HG03354 (cell line): ENCODE results near the gene MND1.

Experiments
- ATAC-seq: cut with Tn5 transposase; IDR thresholded peaks from one replicate; pipeline ENCODE4 v1.9.1; 2021; ENCODE audit warnings: mild to moderate bottlenecking; ENCODE audit not compliant: unreplicated experiment, poor library complexity, severe bottlenecking

MND1 gene

DNA sequence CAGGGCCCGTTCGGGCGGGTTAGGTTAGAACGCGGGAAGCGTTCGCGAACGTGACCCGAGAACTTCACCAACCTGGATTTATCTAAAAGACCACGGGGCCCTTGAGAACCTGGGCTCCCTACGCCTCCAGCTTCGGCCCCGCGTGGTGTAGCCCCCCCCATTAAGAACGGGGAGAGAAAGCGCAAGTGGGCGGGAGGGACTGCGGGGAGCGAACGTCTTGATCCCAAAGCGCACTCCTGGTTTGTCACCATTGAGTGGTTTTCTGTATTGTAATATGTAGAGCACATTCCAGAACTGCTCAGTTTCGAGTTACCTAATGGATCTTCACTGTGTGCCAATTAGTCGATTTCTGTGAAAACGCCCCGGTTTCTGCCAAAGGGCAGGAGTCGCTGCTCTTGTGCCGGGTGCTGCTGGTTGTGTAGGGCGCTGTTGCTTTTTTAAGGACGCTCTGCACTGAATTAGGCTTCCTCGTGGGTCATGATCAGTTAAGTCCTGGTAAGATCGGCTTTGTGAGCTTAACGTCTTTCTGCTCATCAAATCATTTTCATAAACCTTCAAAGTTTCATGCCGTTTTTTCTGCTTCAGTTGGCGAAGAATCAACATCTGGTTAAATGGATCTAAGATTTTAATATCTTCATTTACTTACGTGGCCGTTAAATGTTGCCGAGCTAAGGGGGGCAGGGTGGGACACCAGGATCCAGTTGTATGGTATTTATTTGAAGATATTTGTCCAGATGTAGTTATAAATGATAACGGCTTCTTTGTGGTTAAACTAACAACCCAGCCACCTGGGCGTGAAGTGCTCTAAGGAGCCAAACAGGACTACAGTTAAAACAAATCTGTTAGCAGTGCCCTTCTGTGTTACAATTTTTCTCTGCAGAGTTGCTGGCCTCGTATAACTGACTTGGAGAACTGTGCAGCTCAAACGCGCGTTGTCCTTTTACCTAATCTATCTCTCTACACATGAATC is 809 bp downstream of the MND1 start:
- ATAC-seq: peak; percentile 34

DNA sequence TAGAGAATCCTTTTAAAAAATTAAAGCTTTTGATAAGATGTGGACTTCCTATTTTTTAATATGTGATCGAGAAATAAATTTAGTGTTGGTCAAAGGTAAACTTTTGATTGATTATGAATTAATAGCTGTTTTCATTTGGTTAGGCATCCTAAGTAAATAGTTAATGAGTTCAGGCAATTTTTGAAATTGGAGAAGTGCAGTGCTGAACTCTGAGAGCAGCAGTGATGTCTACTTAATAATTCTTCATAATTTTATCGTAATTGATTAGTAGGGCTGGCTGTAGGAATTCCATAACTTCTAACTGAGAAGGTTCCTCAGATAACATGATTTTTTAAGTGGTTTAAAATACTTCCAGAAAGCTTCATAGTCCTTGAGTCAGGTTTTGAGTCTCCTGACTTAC is 1.5 kb downstream of the MND1 start:
- ATAC-seq: no peak

DNA sequence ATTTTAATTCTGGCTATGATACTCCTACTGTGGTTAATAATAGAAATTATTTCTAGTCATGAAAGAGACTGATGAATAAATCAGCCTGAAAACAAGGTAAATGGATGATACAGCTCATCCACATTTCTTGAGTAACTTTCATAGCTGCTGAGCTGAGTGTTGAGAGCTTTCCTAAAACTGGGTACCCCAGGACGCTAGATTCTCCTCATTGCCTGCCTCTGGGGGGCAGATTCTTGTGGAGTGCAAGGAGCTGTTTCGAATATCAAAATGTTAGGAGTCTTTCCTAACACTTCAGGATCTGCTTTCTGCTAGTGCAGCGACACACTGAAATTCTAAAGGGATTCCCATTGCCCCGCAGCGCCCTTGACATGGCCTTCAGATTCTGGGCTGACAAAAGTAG is 2.1 kb downstream of the MND1 start:
- ATAC-seq: no peak

DNA sequence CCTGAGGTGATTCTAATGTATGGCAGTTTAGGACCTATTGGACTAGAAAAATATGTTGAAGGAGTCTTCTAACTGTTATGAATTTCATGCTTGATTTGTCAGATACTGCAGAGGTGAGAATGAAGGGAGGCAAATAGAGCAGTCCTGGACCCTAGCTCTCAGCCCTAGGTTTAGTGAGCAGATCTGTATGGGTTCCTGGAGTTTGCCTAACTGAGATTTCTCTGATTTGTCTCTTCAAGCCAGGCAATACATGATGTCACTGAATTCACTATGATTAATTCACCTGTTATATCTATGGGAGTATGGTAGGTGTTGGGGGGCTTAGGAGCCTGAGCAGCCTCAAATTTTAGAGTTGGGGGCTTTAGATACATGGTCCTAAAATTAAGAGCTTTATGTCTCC is 2.6 kb downstream of the MND1 start:
- ATAC-seq: no peak

DNA sequence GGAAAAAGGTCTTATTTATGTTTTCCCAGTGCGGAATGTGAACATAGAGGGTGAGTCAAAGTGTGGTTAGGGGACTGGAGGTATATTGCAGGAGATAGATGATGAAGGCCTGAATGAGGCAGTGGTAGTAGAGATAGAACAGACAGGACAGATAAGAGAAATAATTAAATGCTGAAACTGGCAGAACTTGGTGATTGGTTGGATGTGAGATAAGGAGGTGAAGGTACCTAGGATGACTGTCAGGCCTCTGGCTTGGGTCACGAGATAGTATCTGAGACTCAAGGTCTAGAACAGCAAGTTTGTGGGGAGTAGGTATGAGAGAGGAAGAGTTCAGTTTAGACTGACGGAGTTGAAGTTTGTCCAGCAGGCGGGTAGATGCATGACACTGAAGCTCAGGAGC is 3.5 kb downstream of the MND1 start:
- no peak for ATAC-seq

DNA sequence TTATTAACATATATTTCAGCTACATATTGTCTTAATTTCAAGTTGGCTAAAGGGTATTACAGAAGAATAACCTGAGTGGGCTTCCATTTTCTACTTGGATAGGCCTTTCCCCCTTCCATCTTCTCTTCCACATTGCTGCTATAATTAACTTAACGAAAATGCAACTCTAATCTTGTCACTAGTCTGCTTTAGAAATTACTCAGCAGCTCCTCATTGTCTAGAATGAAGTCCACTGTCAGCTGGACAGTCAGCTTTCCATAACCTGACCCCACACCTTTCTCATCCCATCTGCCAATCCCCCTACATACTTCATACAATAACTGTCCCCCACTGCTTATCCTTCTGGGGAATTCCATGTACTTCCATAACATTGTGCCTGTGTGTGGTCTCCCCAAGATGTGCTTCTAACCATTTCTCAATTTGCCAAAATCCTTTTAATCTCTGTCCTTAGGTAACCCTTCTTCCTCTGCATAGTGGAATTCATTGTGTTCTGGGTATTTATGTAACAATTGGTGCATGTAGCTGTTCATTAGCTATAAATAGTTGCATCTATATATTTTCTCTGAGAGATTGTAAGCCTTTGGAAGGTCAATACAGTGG is 4.8 kb downstream of the MND1 start:
- ATAC-seq: no peak

DNA sequence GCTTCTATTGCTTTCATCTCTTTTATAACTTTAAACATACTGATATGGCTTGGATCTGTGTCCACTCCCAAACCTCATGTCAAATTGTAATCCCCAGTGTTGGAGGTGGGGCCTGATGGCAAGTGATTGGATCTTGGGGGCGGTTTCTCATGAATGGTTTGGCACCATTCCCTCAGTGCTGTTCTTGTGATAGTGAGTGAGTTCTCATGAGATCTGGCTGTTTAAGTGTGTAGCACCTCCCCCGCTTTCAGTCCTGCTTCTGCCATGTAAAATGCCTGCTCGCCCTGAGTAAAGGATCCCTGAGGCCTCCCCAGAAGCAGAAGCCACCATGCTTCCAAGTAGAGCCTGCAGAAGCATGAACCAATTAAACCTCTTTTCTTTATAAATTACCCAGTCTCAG is 17.7 kb downstream of the MND1 start:
- ATAC-seq: no peak

DNA sequence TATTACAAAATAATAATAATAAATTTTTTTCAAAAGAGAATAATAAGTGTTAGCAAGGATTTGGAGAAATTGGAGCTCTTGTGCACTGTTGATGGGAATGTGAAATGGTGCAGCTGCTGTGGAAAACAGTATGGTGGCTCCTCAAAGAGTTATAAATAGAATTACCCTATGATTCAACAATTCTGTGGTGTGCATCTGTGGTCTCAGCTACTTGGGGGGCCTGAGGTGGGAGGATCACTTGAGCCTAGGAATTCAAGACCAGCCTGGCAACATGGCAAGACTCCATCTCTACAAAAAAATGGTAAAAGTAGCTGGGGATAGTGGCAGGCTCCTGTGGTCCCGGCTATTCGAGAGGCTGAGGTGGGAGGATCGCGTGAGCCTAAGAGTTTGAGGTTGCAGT is 19.6 kb downstream of the MND1 start:
- no peak for ATAC-seq

DNA sequence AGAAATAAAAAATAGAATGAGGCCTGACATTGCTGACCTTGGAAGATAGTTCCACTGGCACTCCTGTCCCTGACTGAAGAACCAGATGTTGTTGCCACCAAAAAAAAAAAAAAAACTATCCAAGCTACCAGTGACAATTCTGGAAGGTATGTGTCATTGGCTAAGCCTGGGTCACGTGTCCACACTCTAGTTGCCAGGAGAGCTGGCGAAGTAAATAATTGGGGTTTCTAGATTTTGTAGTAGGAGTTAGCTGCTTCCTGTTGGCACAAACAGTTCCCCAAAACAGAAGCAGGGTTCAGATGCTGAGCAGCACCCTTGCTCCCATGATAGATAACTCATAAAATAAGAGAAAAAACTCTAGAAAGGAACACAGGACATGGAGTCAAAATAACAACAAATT is 20.5 kb downstream of the MND1 start:
- ATAC-seq: no peak

DNA sequence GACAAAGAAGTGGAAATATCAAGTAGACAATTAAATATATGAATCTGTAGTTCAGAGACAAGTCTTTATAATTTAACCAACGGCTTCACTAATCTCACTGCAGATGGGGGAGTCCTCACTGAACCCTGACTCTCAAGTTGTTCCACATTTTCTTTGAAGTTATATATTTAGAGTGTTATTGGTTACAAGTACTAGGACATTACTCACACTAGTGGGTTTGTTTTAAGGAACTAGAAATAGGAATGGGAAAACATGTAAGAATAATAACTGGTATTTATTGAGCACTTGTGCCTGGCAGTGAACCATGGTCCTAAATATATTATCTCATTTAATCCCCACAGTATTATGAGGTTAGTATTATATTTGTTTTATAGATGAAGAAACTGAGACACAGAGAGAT is 22.0 kb downstream of the MND1 start:
- no peak for ATAC-seq

DNA sequence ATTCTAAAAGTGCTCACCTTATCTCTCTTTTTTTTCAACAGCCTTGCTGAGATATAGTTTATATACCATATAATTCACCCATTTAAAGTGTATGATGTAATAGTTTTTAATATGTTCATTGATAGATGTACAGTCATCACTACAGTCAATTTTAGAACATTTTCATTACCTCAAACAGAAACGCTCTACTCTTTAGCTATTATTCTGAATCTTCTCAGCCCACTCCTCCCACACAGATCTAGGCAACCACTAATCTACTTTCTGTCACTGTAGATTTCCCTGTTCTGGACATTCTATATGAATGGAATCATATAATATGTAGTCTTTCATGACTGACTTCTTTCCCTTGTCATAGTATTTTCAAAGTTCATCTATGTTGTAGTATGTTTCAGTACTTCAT is 22.6 kb downstream of the MND1 start:
- ATAC-seq: no peak

DNA sequence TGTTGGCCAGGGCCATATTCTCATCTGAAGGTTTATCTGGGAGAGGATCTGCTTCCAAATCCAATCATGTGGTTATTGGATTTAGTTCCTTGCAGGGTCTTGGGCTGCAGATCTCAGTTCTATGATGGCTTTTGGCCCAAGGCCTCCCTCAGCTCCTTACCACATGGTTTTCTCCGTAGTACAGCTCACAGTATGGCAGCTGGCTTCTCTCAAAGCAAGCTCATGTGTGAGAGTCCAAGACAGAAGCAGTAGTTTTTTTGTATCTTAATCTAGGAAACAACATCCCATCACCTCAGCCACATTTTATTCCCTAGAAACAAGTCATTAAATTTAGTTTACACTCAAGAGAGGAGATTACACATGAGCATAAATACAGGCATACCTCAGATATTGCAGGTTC is 24.5 kb downstream of the MND1 start:
- no peak for ATAC-seq

DNA sequence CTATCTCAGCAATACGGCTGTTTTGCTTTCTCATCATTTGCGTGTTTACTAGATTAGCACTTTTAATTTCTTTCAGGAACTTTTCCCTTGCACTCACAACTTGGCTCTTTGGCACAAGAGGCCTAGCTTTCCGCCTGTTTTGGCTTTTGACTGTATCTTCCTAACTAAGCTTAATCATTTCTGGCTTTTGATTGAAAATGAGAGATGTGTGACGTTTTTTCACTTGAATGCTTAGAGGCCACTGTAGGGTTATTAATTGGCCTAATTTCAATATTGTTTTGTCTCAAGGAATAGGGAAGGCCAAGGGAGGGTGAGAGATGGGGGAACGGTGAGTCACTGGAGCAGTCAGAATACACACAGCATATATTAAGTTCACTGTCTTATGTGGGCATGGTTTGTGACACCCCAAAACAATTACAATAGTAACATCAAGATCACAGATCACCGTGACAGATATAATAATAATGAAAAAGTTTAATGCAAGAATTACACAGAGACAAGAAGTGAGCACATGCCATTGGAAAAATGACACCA is 27.3 kb downstream of the MND1 start:
- ATAC-seq: no peak

DNA sequence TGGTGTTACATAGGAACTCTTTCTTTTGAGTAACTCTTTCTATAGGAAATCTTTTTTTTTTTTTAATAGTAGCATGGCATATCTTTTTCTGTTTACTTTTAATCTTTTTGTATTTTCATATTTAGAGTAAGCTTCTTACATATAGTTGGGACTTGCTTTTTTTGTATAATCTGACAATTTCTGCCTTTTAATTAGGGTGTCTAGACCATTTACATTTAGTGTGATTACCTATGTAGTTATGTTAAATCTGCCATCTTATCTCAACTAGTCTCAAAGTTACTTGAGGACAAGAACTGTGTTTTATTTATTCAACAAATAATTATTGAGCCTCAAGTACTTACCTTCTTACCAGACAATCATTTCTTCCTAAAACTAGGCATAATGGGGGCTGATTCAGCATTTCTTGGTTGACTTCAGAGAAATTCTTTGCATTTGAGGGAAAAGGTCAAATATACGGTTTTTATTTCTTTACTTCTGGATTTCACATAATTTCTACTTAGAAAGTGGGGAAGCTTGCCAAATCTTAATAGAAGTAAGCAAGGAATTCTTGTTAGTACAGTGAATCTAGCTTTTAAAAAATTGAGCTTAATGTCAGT is 28.6 kb downstream of the MND1 start:
- no peak for ATAC-seq

DNA sequence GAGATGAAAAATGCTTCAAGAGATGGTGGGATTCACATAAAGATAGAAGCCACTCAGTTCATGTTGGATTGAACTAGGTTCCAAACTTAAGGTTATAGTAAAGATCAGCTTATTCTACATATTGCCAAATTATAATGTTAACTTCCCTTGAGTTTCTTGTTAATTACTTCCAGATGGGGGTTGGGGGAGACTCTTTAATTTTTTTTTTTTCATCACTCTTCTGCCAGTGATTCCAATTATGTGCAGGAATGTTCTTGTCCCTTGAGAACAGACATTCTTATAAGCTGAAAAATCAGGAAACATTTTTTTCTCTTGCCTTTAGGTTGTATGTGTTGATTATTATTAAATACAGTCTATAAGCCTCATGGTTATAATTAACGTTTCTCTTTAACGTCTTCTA is 30.0 kb downstream of the MND1 start:
- no peak for ATAC-seq

DNA sequence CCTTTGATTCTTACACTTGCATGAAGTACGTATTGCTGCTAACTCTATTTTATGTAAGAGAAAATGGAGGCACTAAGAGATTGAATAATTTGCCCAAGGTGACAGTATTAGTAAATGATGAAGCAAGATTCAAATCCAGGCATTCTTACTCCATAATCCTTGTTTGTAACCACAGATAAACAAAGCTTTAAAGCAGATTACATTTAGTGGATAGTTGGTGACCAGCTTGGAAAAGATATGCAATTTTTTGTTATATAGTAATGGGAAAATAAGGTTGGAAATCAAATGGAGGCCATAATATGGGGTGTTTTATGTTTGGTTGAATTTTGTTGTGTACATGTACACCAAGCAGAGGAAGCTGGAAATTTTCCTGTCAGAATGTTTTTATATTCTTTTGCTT is 30.8 kb downstream of the MND1 start:
- ATAC-seq: no peak

DNA sequence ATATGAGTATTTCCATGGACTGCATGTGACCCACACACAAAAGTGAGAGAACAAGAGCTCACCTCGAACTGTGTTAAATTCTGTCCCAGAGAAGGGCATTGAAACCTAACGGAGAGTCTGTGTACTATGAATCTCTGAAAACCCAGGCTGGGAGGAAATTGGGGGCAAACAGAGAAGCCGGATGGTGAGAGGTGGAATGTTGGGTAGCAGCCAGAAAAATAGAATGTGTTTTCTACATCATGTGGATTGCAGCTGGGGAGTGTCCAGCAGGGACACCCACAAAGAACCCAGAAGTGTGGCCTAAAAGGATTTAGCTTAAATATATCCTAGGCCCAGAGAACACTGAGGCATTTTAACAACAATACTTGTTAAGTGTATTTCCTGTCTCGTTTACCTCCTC is 38.6 kb downstream of the MND1 start:
- no peak for ATAC-seq

DNA sequence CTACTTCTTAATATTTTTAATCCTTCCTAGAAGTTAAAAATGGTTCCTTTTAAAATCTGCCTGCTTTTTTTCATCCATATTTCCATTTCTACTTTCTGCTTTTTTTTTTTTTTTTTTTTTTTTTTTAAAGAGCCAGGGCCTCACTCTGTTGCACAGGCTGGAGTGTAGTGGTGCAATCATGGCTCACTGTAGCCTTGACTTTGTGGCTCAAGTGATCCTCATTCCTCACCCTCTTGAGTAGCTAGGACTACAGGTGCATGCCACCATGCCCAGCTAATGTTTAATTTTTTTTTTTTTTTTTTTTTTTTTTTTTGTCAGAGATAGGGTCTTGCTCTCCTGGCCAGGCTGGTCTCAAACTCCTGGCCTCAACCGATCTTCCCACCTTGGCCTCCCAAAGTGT is 39.7 kb downstream of the MND1 start:
- no peak for ATAC-seq

DNA sequence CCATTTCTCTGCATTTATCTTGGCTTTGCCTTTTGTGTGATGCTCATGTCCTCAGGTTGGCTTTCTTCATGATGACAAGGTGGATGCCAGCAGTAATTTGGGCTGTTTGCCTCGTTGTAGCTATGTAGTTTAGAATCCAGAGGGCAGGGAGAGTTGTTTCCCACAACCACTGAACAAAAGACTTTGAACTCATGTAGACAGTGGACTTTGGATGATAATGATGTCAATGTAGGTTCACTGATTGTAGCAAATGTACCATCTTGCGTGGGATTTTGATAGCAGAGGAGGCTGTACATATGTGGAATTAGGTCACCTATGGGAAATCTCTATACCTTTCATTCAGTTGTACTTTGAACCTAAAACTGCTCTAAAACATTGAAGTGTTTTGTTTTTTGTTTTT is 41.3 kb downstream of the MND1 start:
- ATAC-seq: no peak

DNA sequence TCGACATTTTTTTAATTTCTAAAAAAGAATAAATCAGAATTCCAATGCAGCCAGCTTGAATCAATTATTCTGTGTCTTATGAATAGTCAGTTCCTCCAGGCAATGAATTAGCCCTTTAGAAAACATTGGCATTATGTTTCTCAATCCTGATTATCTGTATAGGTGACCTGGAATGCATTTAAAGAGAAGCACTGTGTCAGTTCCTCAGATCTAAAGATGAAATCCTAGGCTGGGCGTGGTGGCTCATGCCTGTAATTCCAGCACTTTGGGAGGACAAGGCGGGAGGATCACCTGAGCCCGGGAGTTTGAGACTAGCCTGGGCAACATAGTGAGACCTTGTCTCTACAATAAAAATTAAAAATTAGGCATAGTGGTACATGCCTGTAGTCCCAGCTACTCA is 43.5 kb downstream of the MND1 start:
- ATAC-seq: no peak

DNA sequence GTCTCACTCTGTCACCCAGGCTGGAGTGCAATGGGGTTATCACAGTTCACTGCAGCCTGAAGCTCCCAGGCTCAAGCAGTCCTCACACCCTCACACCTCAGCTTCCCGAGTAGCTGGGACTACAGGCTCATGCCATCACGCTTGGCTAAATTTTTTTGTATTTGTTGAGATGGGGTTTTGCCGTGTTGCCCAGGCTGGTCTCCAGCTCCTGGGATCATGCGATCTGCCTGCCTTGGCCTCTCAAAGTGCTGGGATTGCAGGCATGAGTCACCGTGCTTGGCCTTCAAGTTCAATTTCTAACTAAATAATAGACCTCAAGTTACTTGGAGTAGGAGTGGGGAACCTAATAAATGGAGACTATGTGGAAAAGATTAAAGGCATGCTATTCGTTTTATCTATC is 48.9 kb downstream of the MND1 start:
- no peak for ATAC-seq
